K562 (cell line): ENCODE results near the gene MYH6. TPM values are rescaled to one million over a fixed set of nuclear protein-coding genes. Genes with fewer than 3 reads are reported as not detected.

Experiments used
- ATAC-seq: fragments of 200-7000 bp; cut with Tn5 transposase; 3 replicates; pipeline ENCODE4 v1.9.1; 2020; ENCODE audit warnings: moderate library complexity
- BruUV-seq: library from RNA; stranded (reverse); fragments of 400-500 nt; replicated peaks from 2 replicates; lab custom pipeline; 2021; lab: Mats Ljungman, UMichigan
- CTCF ChIA-PET: fragments of 300-600 bp; formaldehyde crosslinking; extraction: SDS; loops from one replicate; lab custom pipeline; 2021; ENCODE audit warnings: low intra/inter-chr PET ratio; lab: Yijun Ruan, JAX
- POLR2A ChIA-PET: fragments of 300-600, 350-650 bp; sonication (Branson Sonifier 250); formaldehyde crosslinking; extraction: SDS; loops from one replicate; lab custom pipeline; 2021; ENCODE audit warnings: antibody characterized with exemption, inconsistent platforms; lab: Yijun Ruan, JAX
- DNase-seq, 4 experiments: peaks; one replicate each; pipeline versions ENCODE4 v3.0.0 to v3.0.0-alpha.2; 2011 to 2018; ENCODE audit warnings: low spot score in 3 of 4, mixed read lengths in 3 of 4; ENCODE audit errors: extremely low read depth in 1 of 4
- FAIRE-seq: peaks from 2 replicates; lab custom pipeline; 2011; peaks lifted over from hg19 to GRCh38; lab: Jason Lieb, UNC
- H2AFZ ChIP-seq: 2 replicates; pipeline ENCODE4 v1.6.0; 2011; ENCODE audit warnings: low read depth, low read length, control low read depth, inconsistent platforms
- H3K27ac ChIP-seq: fragments of 200-600 bp; 3 replicates; pipeline ENCODE4 v1.8.0; 2011; ENCODE audit warnings: low read depth, mild to moderate bottlenecking, control low read depth, inconsistent platforms, low read length, moderate library complexity, mixed read lengths; ENCODE audit errors: extremely low read depth
- H3K27me3 ChIP-seq, 2 experiments: fragments of 300-600 bp in 1 of 2; 2 replicates in 1 of 2; 3 replicates in 1 of 2; pipeline versions ENCODE4 v1.6.0 to v1.8.0; 2011; ENCODE audit warnings: inconsistent platforms in 2 of 2, low read length in 2 of 2, mild to moderate bottlenecking in 1 of 2, mixed read lengths in 1 of 2, moderate library complexity in 1 of 2; ENCODE audit not compliant: control insufficient read depth in 2 of 2, insufficient read depth in 2 of 2
- H3K36me3 ChIP-seq: fragments of 300-600 bp; 3 replicates; pipeline ENCODE4 v1.8.0; 2011; ENCODE audit warnings: mild to moderate bottlenecking, low read length, inconsistent platforms; ENCODE audit not compliant: control insufficient read depth, insufficient read depth
- H3K4me1 ChIP-seq, 2 experiments: fragments of 200-600 bp in 1 of 2; replicated peaks in 1 of 2; 2 replicates in 1 of 2; 3 replicates in 1 of 2; pipeline versions ENCODE4 v1.5.1 to v1.8.0; 2011; ENCODE audit warnings: inconsistent platforms in 2 of 2, low read length in 2 of 2, mild to moderate bottlenecking in 1 of 2, mixed read lengths in 1 of 2, moderate library complexity in 1 of 2; ENCODE audit not compliant: control insufficient read depth in 2 of 2, insufficient read depth in 2 of 2
- H3K4me2 ChIP-seq: 2 replicates; pipeline ENCODE4 v1.6.1; 2011; ENCODE audit warnings: low read length, control low read depth, inconsistent platforms, mixed read lengths; ENCODE audit not compliant: insufficient read depth
- H3K4me3 ChIP-seq: fragments of 200-600 bp; sonication (generic), shearing (Covaris generic); 2 replicates; pipeline ENCODE4 v1.5.1; 2016; ENCODE audit warnings: control low read depth, inconsistent platforms
- H3K79me2 ChIP-seq: fragments of 200-600 bp; 3 replicates; pipeline ENCODE4 v1.8.0; 2011; ENCODE audit warnings: low read length, inconsistent platforms; ENCODE audit not compliant: control insufficient read depth, insufficient read depth
- H3K9ac ChIP-seq, 2 experiments: 2 replicates each; pipeline versions ENCODE4 v1.6.0 to v1.6.1; 2011; ENCODE audit warnings: low read depth in 2 of 2, low read length in 2 of 2, control low read depth in 1 of 2, inconsistent platforms in 1 of 2, mild to moderate bottlenecking in 1 of 2, mixed read lengths in 1 of 2; ENCODE audit not compliant: insufficient read depth in 1 of 2
- H3K9me1 ChIP-seq: one replicate; pipeline ENCODE4 v1.6.0; 2011; ENCODE audit warnings: inconsistent platforms, mild to moderate bottlenecking, low read length, moderate library complexity; ENCODE audit not compliant: control insufficient read depth, insufficient read depth
- H3K9me3 ChIP-seq: replicated peaks from 2 replicates; pipeline ENCODE4 v1.5.1; 2011; ENCODE audit warnings: low read depth, low read length, inconsistent platforms; ENCODE audit not compliant: control insufficient read depth, insufficient read depth
- H4K20me1 ChIP-seq: replicated peaks from 2 replicates; pipeline ENCODE4 v1.6.1; 2011; ENCODE audit warnings: low read length, inconsistent platforms, mixed read lengths; ENCODE audit not compliant: control insufficient read depth, insufficient read depth
- BCOR ChIP-seq: fragments of 450-650 bp; IDR thresholded peaks from 2 replicates; pipeline ENCODE4 v1.6.1; 2016
- CBFA2T3 ChIP-seq: fragments of 450-650 bp; IDR thresholded peaks from 2 replicates; pipeline ENCODE4 v1.6.1; 2017
- CBFB ChIP-seq: sonication (generic); formaldehyde crosslinking; IDR thresholded peaks from 2 replicates; pipeline ENCODE4 v1.4.0; 2020; ENCODE audit warnings: mild to moderate bottlenecking, missing genetic modification reagents
- CCAR2 ChIP-seq: fragments of 200-400 bp; formaldehyde crosslinking; IDR thresholded peaks from 2 replicates; pipeline ENCODE4 v1.6.1; 2017; ENCODE audit warnings: mild to moderate bottlenecking, low read depth, low read length
- CLOCK ChIP-seq: fragments of 250-450 bp; sonication (Bioruptor Pico); IDR thresholded peaks from 2 replicates; pipeline ENCODE4 v1.4.0; 2020; ENCODE audit warnings: mild to moderate bottlenecking, moderate library complexity, borderline replicate concordance
- HDAC3 ChIP-seq: fragments of 450-650 bp; IDR thresholded peaks from 2 replicates; pipeline ENCODE4 v1.6.1; 2018; ENCODE audit warnings: borderline replicate concordance, mild to moderate bottlenecking, moderate library complexity; ENCODE audit not compliant: partially characterized antibody
- HSF4 ChIP-seq: fragments of 250-450 bp; sonication (Bioruptor Pico); IDR thresholded peaks from 2 replicates; pipeline ENCODE4 v2.1.2; 2022; ENCODE audit warnings: mild to moderate bottlenecking, moderate library complexity, borderline replicate concordance
- KDM5B ChIP-seq: fragments of 200-600 bp; sonication (generic); IDR thresholded peaks from 2 replicates; pipeline ENCODE4 v1.6.1; 2012; ENCODE audit warnings: low read depth, mild to moderate bottlenecking, moderate library complexity, low read length, control low read depth, inconsistent platforms; ENCODE audit not compliant: insufficient replicate concordance
- NCOA6 ChIP-seq: fragments of 450-650 bp; IDR thresholded peaks from 2 replicates; pipeline ENCODE4 v1.6.1; 2017; ENCODE audit warnings: mild to moderate bottlenecking
- NFIC ChIP-seq: fragments of 450-650 bp; IDR thresholded peaks from 2 replicates; pipeline ENCODE4 v1.6.1; 2017; ENCODE audit warnings: mild to moderate bottlenecking, inconsistent platforms
- OTX1 ChIP-seq: fragments of 450-650 bp; formaldehyde crosslinking; IDR thresholded peaks from 2 replicates; pipeline ENCODE4 v1.4.0; 2022; ENCODE audit warnings: mild to moderate bottlenecking
- POLR3A ChIP-seq: IDR thresholded peaks from 2 replicates; pipeline ENCODE4 v1.6.1; 2011; ENCODE audit warnings: borderline replicate concordance, mild to moderate bottlenecking, moderate library complexity; ENCODE audit not compliant: insufficient read length, insufficient read depth; ENCODE audit errors: extremely low read depth
- RBM39 ChIP-seq: fragments of 200-400 bp; formaldehyde crosslinking; optimal IDR thresholded peaks from 2 replicates; pipeline ENCODE3; 2018; ENCODE audit warnings: low read depth, low read length
- SIN3A ChIP-seq, 2 experiments: fragments of 150-350 bp in 1 of 2; IDR thresholded peaks; 2 replicates each; pipeline ENCODE4 v1.6.1; 2011 to 2016; ENCODE audit warnings: borderline replicate concordance in 2 of 2, low read depth in 2 of 2, low read length in 2 of 2, mild to moderate bottlenecking in 2 of 2, moderate library complexity in 2 of 2; ENCODE audit not compliant: control insufficient read depth in 1 of 2
- SMAD1 ChIP-seq: fragments of 150-350 bp; IDR thresholded peaks from 2 replicates; pipeline ENCODE4 v1.6.1; 2014; ENCODE audit warnings: low read length, low read depth; ENCODE audit not compliant: partially characterized antibody
- YBX1 ChIP-seq: fragments of 450-650 bp; IDR thresholded peaks from 2 replicates; pipeline ENCODE4 v1.7.1; 2016; ENCODE audit warnings: mild to moderate bottlenecking
- ZBTB26 ChIP-seq: fragments of 450-650 bp; formaldehyde crosslinking; IDR thresholded peaks from 2 replicates; pipeline ENCODE4 v1.4.0; 2022; ENCODE audit warnings: missing genetic modification characterization
- ZNF143 ChIP-seq: sonication (generic); formaldehyde crosslinking; IDR thresholded peaks from 2 replicates; pipeline ENCODE4 v1.9.0; 2022; ENCODE audit warnings: mild to moderate bottlenecking, missing genetic modification reagents
- ZNF324 ChIP-seq: fragments of 250-450 bp; sonication (Bioruptor Pico); IDR thresholded peaks from 2 replicates; pipeline ENCODE4 v1.4.0; 2020; ENCODE audit warnings: mild to moderate bottlenecking
- ZNF511 ChIP-seq: sonication (generic); formaldehyde crosslinking; IDR thresholded peaks from 2 replicates; pipeline ENCODE4 v1.8.0; 2022; ENCODE audit warnings: mild to moderate bottlenecking, missing genetic modification reagents
- WGBS: fragments of 100-300 bp; shearing (Covaris generic); methylation state at CpG from one replicate; pipeline ENCODE4 v1.1.6; 2016; ENCODE audit warnings: low coverage, mixed read lengths; ENCODE audit not compliant: insufficient coverage; ENCODE audit errors: missing lambda C conversion rate; 5-methylcytosine and 5-hydroxymethylcytosine counted together
- in situ Hi-C: fragments of 300-500 bp; cut with MboI; formaldehyde crosslinking; loops from 4 replicates; pipeline ENCODE4 v1.15.0; 2018; ENCODE audit warnings: inconsistent platforms, mixed read lengths
- intact Hi-C: fragments of 100-400 bp; cut with micrococcal nuclease; formaldehyde crosslinking; loops from 2 replicates; pipeline ENCODE4 v1.14.2; 2022
- polyA plus RNA-seq, 8 experiments: library from polyadenylated mRNA; depleted of rRNA in 4 of 8; stranded (reverse) in 5 of 8; unstranded in 3 of 8; fragments of >200 nt; fragmentation: Nextera tagmentation in 2 of 8; fragmentation: Illumina TruSeq in 1 of 8; extraction: Ambion mirVana in 2 of 8; extraction: Trizol in 1 of 8; gene quantifications; 2 replicates each; pipeline versions ENCODE4 v1.2.1 to v1.2.3, GENCODE V29; 2011 to 2014; ENCODE audit warnings: inconsistent platforms in 1 of 8, missing spikeins in 1 of 8
- total RNA-seq, 7 experiments: library from RNA; depleted of rRNA in 6 of 7; stranded (reverse); fragments of >200 nt in 6 of 7; fragmentation: Illumina TruSeq in 2 of 7; extraction: Trizol in 2 of 7; gene quantifications; 2 replicates each; pipeline versions ENCODE4 v1.2.1 to v1.2.3, GENCODE V29; 2011 to 2021; ENCODE audit warnings: low replicate concordance in 1 of 7

MYH6 gene
- total and polyA plus RNA-seq, 9 of the 15 experiments (the other 6 are each of a cell fraction or from before 2014, with no cell fraction given): not detected

- Histone ChIP-seq H3K79me2 (no peaks in the 10 kb centered on the region), H3K4me3 (no peak overlapping the region), H3K4me2 (no peak overlapping the region), H4K20me1 (no peaks in the 10 kb centered on the region), H3K9me3 (no peaks in the 10 kb centered on the region), H3K27ac (no peak overlapping the region), H3K27me3 (peaks cover 6 to 21% of the 10 kb centered on the region in 2 experiments; a peak in 3 of 5 replicates), H3K9ac (no peak overlapping the region), H3K4me1 (peaks cover 11 to 29% of the 10 kb centered on the region in 2 experiments; a peak in 4 of 5 replicates), H3K36me3 (no peaks in the 10 kb centered on the region), H3K9me1 (no peaks in the 10 kb centered on the region), H2AFZ (no peak overlapping the region)
- in situ Hi-C loops (no loop called here), intact Hi-C loops (no loop called here)
- POLR2A ChIA-PET: interaction anchor here (0.7 kb wide), 1 partner anchor 786 kb away, joined by 4 read pairs; no protein-coding TSS in a partner anchor
- BruUV-seq: no TSS peak
- CTCF ChIA-PET: no interaction called here
- no peak for TF ChIP-seq RBM39
- TF ChIP-seq KDM5B: no peak
- TF ChIP-seq POLR3A: no peak
- no peak for TF ChIP-seq YBX1
- TF ChIP-seq CCAR2: no peak
- no peak for TF ChIP-seq CLOCK (CRISPR knock-in tag)
- no peak for TF ChIP-seq HSF4 (CRISPR knock-in tag)
- no peak for TF ChIP-seq HDAC3
- TF ChIP-seq BCOR: no peak
- TF ChIP-seq CBFA2T3: no peak
- TF ChIP-seq ZBTB26 (CRISPR knock-in tag): no peak
- no peak for TF ChIP-seq ZNF511 (CRISPR knock-in tag)
- no peak for TF ChIP-seq ZNF324 (CRISPR knock-in tag)
- no peak for TF ChIP-seq NCOA6
- no peak for TF ChIP-seq SIN3A (IDR thresholded peaks at IDR 0.05; ENCODE audit: borderline replicate concordance in 2 of 2, control insufficient read depth in 1 of 2, low read depth in 2 of 2, low read length in 2 of 2)
- no peak for TF ChIP-seq OTX1 (CRISPR knock-in tag)
- TF ChIP-seq CBFB (CRISPR knock-in tag): no peak
- TF ChIP-seq NFIC: no peak
- TF ChIP-seq ZNF143 (CRISPR knock-in tag): no peak
- TF ChIP-seq SMAD1: no peak
- no peak for ATAC-seq
- FAIRE-seq: no peak
- no peak for DNase-seq
- 40% methylated on average over 1 of the region's 6 CpGs for WGBS
These were observed 59.8 kb downstream of the MYH6 start for GRCh38 chr14:23348297-23348655.
